HG02973 (cell line): ENCODE data around the gene CELF4.

Experiments
- ATAC-seq: cut with Tn5 transposase; IDR thresholded peaks from one replicate; pipeline ENCODE4 v1.9.1; 2021; ENCODE audit warnings: moderate library complexity; ENCODE audit not compliant: unreplicated experiment

Gene CELF4

GRCh38 chr18:37447962-37448888, 117.4 kb downstream of the CELF4 start:
- no peak for ATAC-seq

- ATAC-seq: no peak
These were observed 119.8 kb downstream of the CELF4 start for GRCh38 chr18:37445836-37446235.

DNA sequence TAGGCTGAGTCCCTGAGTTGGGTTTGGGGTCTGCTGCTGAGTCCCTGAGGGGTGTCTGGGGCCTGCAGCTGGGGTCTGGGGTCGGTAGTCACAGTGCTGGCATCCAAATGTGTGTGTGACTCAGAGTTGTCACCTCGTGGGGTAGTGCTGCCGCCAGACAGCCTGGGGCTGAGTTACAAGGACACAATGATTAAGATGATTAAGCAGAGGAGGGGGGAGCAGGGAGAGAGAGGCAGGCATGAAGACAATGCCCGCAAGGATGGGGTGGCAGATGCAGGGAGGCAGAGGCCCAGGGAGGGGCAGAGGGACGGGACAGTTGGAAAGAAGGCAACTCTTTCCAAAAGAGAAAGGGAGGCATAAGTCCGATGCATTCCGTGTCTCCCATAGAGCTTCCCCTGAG, 120.2 kb downstream of the CELF4 start:
- no peak for ATAC-seq

DNA sequence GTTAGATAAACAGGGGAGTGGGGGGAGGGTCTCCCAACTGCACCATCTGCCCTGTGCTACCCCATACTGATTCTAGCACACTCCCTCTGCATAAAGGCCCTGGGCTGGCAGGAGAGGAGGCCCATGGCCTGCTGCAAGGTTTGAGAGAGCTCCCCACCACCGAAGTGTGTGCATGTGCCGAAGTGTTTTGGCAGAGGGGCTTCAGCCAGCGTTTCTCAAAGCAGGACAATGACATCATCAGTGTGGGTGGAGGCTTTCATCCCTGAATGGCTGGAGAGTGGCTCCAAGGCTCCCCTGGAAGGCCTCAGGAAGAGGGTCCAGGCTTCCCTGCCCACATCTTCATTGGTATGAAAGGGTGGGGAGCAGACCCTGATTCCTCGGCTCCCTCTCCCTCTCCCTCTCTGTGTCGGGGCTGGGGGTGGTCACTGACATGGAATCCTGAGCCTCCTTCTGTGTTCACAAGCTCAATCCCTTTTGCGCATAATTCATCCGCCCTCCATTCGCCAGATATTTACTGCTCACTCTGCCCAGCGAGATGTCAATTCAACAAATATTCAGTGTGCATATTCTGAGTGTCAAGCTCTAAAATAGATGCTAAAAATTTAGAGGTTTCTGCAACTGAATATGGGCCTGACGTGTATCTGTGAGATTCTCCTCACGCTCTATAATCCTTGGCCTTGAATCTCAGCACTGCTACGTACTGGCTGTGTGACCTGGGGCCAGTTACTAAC, 122.1 kb downstream of the CELF4 start:
- no peak for ATAC-seq

DNA sequence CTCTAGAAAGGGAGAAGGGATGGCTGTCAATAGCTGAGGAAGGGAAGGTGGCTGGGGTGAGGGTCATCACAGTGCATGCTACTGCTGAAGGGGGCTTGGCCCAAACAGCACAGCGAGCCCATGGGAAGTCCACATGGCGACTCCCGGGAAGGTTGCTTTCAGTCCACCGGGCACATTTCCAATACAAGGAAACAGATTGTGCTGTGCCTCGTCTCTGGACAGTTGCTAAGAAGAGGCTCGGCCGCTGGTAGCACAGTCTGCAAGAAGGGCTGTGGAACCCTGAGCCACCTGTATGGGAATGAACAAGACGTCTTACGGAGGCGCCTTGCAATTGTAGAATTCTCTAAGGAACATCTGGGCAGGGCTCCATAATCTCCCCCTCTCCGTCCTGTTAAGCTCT, 123.1 kb downstream of the CELF4 start:
- no peak for ATAC-seq

GRCh38 chr18:37441821-37442220, 123.8 kb downstream of the CELF4 start:
- ATAC-seq: no peak

GRCh38 chr18:37440206-37440605, 125.4 kb downstream of the CELF4 start:
- no peak for ATAC-seq

GRCh38 chr18:37438417-37439180, 127.0 kb downstream of the CELF4 start:
- ATAC-seq: no peak

GRCh38 chr18:37435996-37436395, 129.6 kb downstream of the CELF4 start:
- ATAC-seq: no peak

GRCh38 chr18:37435150-37435867, 130.3 kb downstream of the CELF4 start:
- no peak for ATAC-seq

DNA sequence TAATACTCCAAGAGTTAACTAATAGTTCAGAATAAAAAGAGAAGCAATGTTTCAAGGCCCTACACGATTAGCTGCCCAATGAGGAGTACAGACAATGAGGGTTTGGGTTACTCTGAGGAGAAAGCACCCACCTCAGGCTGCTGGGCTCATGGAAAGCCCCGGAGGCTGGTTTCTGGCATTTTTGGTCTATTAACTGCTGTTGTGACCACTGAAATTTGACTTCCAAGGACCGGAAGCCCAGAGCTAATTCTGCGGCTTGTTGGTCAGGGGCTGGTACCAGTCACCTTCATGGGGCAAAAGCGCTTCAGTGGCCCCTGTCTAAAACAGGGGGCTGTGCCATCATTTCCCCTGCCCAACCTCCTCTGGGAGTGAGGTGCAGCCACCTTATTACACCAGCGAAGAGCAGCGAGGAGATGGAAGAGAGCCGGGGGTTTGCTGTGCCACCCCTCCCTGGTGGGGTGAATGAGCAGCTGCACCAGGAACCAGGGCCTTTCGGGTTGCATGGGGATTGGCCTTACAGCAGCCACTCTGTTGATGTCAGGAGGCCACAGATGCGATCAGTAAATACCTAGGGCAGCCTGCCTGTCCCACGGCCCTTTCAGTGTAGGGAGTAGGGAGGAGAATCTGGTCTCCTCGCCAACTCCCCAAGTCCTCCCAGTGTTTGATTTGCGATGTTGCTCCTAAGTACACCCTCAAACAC, 131.3 kb downstream of the CELF4 start:
- no peak for ATAC-seq

GRCh38 chr18:37432436-37433195, 133.0 kb downstream of the CELF4 start:
- no peak for ATAC-seq

GRCh38 chr18:37430357-37431076, 135.1 kb downstream of the CELF4 start:
- ATAC-seq: no peak

DNA sequence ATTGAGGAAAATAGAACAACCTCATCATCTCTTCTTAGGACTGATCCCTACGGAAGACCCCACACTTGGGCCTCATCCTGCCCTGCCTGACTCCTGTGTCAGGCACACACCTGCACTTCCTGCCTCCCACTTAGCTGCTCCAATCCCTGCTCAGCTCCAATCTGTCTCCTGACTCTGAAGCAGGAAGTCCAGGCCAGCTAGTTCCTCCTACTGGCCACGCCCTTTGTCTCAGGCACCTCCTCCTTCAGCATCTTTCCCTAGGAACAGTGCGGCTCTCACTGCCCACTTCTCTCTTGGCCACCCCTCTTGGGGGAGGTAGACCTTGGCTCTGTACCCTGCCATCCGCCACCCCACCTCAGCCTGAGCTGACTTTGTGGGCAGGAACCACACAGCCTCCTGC, 135.8 kb downstream of the CELF4 start:
- no peak for ATAC-seq

DNA sequence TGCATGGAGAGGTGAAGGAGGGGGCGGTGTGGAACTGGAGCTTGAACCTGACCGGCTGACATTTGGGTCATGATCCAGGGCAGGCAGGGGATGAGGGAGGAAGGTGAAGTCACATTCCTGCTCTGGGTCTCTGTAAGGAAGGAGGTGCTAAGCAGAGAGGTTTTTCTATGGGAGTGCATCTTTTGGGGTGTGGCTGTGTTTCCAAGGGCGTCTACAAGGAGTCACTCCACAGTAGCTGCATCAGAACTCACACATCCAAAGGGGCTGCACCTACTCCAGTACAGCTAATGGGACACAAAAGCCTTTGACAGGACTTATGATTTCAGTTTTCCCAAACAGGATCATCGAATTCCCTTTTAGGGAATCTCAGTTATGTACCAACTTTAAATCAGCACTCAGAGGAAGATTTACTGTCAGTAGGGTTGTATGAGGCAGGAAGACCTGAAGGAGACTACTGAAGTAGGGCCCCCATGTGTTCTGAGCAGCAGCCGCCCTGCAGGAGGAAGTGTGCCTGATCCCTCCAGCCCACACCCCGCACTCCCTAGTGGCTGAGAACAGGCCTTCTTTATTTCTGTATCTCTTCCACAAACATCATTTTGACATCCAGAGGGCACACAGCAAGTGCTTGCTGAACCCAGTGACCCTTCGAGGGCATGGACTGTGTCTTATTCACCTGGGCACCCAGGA, 137.2 kb downstream of the CELF4 start:
- no peak for ATAC-seq

GRCh38 chr18:37426586-37426985, 139.0 kb downstream of the CELF4 start:
- ATAC-seq: no peak

- ATAC-seq: no peak
These were observed 140.4 kb downstream of the CELF4 start for GRCh38 chr18:37425222-37425621.

DNA sequence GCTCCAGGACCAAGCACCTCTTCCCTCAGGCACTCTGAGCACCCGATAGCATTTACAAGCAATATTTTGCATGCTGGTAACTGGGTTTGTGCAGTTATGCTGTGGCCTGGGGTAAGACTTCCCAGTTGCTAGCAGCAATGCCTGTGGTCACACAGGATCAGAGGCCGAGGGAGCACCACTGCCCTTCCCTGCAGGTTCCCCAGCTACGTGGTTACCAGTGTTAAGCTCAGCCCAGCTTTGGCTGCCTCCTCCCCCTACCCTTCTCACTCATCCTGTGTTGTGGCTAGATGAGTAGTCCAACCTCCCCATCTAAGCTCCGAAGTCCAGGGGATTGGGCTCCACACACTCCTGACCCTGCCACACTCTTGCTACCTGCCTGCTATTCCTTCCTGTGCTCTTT, 141.1 kb downstream of the CELF4 start:
- no peak for ATAC-seq
